Esophagus squamous epithelium (tissue), 4 donors: ENCODE measurements around the gene XK.

Source experiments
- POLR2A ChIP-seq, 4 donors: fragments of 450-650 bp; IDR thresholded peaks; one replicate each; pipeline ENCODE4 v1.6.1; 2017; ENCODE audit warnings: antibody characterized with exemption in 4 of 4, mild to moderate bottlenecking in 4 of 4, moderate library complexity in 3 of 4
- TF ChIP-seq, protein P1 (sequence below), 6 experiments: fragments of 450-650 bp in 4 of 6; fragments of 200-600 bp in 2 of 6; sonication (generic) in 2 of 6; IDR thresholded peaks; one replicate each; pipeline ENCODE4 v1.5.1; 2016 to 2019; ENCODE audit warnings: antibody characterized with exemption in 6 of 6, mild to moderate bottlenecking in 4 of 6, moderate library complexity in 4 of 6

DNA sequence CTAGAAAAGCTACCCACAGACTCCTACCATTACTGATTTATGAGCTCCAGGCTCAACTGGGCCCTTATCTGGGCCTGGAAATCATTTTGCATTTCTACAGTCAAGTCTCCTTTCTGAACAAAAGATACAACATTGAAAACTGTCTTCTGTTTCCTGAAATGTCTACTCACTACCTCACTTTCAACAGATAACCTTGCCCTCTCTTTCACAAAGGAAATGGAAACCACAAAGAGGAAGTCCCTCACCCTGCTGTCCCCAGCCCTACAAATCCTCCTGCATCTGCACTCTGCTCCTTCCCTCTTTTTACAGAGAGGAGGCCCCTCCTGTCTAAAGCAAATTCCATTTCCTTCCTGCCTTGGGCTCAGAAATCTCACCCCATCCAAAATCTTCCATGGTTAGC, 69.4 kb downstream of the XK start:
- TF ChIP-seq POLR2A (IDR thresholded peaks at IDR 0.05) = no peak
- TF ChIP-seq, protein P1, sequence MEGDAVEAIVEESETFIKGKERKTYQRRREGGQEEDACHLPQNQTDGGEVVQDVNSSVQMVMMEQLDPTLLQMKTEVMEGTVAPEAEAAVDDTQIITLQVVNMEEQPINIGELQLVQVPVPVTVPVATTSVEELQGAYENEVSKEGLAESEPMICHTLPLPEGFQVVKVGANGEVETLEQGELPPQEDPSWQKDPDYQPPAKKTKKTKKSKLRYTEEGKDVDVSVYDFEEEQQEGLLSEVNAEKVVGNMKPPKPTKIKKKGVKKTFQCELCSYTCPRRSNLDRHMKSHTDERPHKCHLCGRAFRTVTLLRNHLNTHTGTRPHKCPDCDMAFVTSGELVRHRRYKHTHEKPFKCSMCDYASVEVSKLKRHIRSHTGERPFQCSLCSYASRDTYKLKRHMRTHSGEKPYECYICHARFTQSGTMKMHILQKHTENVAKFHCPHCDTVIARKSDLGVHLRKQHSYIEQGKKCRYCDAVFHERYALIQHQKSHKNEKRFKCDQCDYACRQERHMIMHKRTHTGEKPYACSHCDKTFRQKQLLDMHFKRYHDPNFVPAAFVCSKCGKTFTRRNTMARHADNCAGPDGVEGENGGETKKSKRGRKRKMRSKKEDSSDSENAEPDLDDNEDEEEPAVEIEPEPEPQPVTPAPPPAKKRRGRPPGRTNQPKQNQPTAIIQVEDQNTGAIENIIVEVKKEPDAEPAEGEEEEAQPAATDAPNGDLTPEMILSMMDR (IDR thresholded peaks at IDR 0.05) = no peak
